GM19455 (cell line): ENCODE data around the gene RAF1.
"Not testable (repeated sequence)": the region's sequence is repeated elsewhere in the genome, so short reads cannot be mapped to it uniquely, and the experiment has no call there.

Experiments used
- ATAC-seq: cut with Tn5 transposase; IDR thresholded peaks from one replicate; pipeline ENCODE4 v1.9.1; 2021; ENCODE audit not compliant: unreplicated experiment

RAF1 gene

GRCh38 chr3:12677616-12678015 lies 13.7 kb upstream of the RAF1 start:
- no peak for ATAC-seq

- ATAC-seq: no peak
Measured at GRCh38 chr3:12675115-12675810, 11.3 kb upstream of the RAF1 start.

GRCh38 chr3:12673956-12674736 lies 10.2 kb upstream of the RAF1 start:
- ATAC-seq: not testable (repeated sequence)

- no peak for ATAC-seq
Measured at GRCh38 chr3:12671120-12671450, 7.2 kb upstream of the RAF1 start.

GRCh38 chr3:12670365-12671119 lies 6.6 kb upstream of the RAF1 start:
- no peak for ATAC-seq

- peak; percentile 39 for ATAC-seq
Measured at GRCh38 chr3:12663401-12663935, 449 bp downstream of the RAF1 start.

GRCh38 chr3:12662593-12663400 lies 1.1 kb downstream of the RAF1 start:
- peak; percentile 3 for ATAC-seq

GRCh38 chr3:12661926-12662592 lies 1.9 kb downstream of the RAF1 start:
- ATAC-seq: no peak

GRCh38 chr3:12661375-12661774 lies 2.5 kb downstream of the RAF1 start:
- not testable (repeated sequence) for ATAC-seq

- ATAC-seq: no peak
Measured at GRCh38 chr3:12660196-12660595, 3.7 kb downstream of the RAF1 start.

- ATAC-seq: no peak
Measured at GRCh38 chr3:12659316-12660015, 4.5 kb downstream of the RAF1 start.

- no peak for ATAC-seq
Measured at GRCh38 chr3:12658593-12659058, 5.3 kb downstream of the RAF1 start.

- ATAC-seq: no peak
Measured at GRCh38 chr3:12656850-12657249, 7.1 kb downstream of the RAF1 start.

- no peak for ATAC-seq
Measured at GRCh38 chr3:12656193-12656592, 7.7 kb downstream of the RAF1 start.

GRCh38 chr3:12655701-12656100 lies 8.2 kb downstream of the RAF1 start:
- no peak for ATAC-seq

GRCh38 chr3:12653747-12654146 lies 10.2 kb downstream of the RAF1 start:
- no peak for ATAC-seq

GRCh38 chr3:12648384-12648959 lies 15.4 kb downstream of the RAF1 start:
- ATAC-seq: peak; percentile 43

- no peak for ATAC-seq
Measured at GRCh38 chr3:12644331-12644937, 19.5 kb downstream of the RAF1 start.

- ATAC-seq: no peak
Measured at GRCh38 chr3:12643724-12644123, 20.2 kb downstream of the RAF1 start.
